Tibial nerve (tissue), 3 donors: ENCODE results near the gene NUCB2.

Experiments
- POLR2A ChIP-seq, 2 donors: fragments of 450-650 bp; IDR thresholded peaks; one replicate each; pipeline ENCODE4 v1.6.1; 2017; ENCODE audit warnings: antibody characterized with exemption in 2 of 2, mild to moderate bottlenecking in 2 of 2, moderate library complexity in 2 of 2
- TF ChIP-seq, protein P1 (sequence below), 5 experiments: fragments of 200-600 bp in 3 of 5; fragments of 450-650 bp in 2 of 5; sonication (generic) in 3 of 5; IDR thresholded peaks; one replicate each; pipeline ENCODE4 v1.5.1; 2016 to 2019; ENCODE audit warnings: antibody characterized with exemption in 5 of 5, mild to moderate bottlenecking in 3 of 5, moderate library complexity in 2 of 5

DNA sequence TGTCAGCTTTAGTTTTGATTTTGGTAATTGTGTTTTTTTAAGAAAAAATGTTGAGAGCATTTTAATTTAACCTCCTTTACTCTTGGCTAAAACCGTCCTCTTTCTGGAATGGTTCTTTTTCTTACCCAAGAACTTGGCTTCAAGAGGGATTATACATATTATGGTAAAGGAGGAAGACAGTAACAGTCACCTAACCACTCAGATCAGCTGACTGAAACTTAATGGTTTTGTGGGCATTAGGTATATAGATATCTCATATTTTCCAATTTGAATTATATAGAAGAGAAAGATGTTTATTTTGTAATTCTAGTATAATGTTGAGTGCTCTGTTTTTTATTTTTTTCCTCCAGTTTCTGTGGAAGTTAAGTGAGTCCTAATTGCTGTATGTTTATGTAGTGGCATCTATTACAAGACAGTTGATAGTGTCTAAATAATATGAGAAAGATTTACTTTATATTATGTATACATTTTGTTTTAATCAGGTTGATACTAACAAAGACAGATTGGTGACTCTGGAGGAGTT is 38.4 kb downstream of the NUCB2 start:
- TF ChIP-seq POLR2A (IDR thresholded peaks at IDR 0.05) = no peak
- TF ChIP-seq, protein P1, sequence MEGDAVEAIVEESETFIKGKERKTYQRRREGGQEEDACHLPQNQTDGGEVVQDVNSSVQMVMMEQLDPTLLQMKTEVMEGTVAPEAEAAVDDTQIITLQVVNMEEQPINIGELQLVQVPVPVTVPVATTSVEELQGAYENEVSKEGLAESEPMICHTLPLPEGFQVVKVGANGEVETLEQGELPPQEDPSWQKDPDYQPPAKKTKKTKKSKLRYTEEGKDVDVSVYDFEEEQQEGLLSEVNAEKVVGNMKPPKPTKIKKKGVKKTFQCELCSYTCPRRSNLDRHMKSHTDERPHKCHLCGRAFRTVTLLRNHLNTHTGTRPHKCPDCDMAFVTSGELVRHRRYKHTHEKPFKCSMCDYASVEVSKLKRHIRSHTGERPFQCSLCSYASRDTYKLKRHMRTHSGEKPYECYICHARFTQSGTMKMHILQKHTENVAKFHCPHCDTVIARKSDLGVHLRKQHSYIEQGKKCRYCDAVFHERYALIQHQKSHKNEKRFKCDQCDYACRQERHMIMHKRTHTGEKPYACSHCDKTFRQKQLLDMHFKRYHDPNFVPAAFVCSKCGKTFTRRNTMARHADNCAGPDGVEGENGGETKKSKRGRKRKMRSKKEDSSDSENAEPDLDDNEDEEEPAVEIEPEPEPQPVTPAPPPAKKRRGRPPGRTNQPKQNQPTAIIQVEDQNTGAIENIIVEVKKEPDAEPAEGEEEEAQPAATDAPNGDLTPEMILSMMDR (IDR thresholded peaks at IDR 0.05) = no peak
